ENCODE measurements around the gene THAP7. TPM values are rescaled to one million over a fixed set of nuclear protein-coding genes. Genes with fewer than 3 reads are reported as not detected.

The THAP7 gene
- total and polyA plus RNA-seq, 2 of the 4 experiments (the other 2 are of a cell fraction) = 14.2 to 19.8 TPM

DNA sequence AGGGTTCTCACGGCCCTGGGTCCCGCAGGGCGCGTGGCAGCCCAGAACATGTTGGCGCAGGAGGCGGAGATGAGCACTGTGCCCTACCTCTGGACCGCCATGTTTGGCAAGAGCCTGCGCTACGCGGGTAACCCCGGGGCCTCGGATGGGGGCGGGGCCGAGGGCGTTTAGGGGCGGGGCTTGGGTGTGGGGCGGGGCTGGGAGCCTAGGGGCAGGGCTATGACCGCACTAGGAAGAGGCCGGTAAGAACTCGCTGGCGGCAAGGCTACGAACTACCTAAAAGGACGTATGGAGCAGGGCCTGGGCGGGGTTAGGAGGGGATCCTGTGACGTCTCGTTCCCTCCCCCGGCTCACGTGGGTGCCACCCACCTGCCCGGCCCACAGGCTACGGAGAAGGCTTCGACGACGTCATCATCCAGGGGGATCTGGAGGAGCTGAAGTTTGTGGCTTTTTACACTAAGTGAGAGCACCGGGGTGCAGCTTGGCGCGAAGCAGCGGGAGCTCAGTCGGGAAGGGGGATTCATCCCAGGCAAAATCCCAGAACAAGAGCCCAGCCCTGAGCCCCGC, 22.6 kb downstream of the THAP7 start:
- H3K27me3 ChIP-seq (ENCODE audit: control insufficient read depth, insufficient read depth, low read length) = no peaks in the 10 kb centered on the region; the same call in 1 of the 2 replicates
- no TSS peak for BruUV-seq (replicated peaks)
- H3K4ac ChIP-seq (ENCODE audit: low read depth, low read length) = 0 out of 2 replicates have a peak overlapping the region, but pooled peaks have one; percentile 22
- WGBS, 2 experiments (ENCODE audit: extremely low coverage in 2 of 2, insufficient read length in 1 of 2) = 16% methylated on average over 6 of the region's 39 CpGs; no CpG with 5 or more reads in 1 of the 2 experiments
- no peak overlapping the region for H4K91ac ChIP-seq (ENCODE audit: insufficient read depth, low read depth, low read length)
- ATAC-seq (ENCODE audit: low read depth) = peak; percentile 40
- H2BK20ac ChIP-seq (ENCODE audit: low read depth, low read length) = no peak overlapping the region
- no peak overlapping the region for H3K18ac ChIP-seq (ENCODE audit: low read depth, low read length)
- H3K4me1 ChIP-seq (ENCODE audit: control insufficient read depth, insufficient read depth, low read length) = peaks cover 11% of the 10 kb centered on the region
- H3K9ac ChIP-seq (ENCODE audit: low read depth, low read length) = no peak overlapping the region
- H4K5ac ChIP-seq (ENCODE audit: low read depth, low read length) = no peak overlapping the region
- H2BK5ac ChIP-seq (ENCODE audit: low read depth, low read length, poor library complexity, severe bottlenecking) = no peak overlapping the region
- H3K4me3 ChIP-seq (ENCODE audit: insufficient read depth, low read depth, low read length) = peak overlapping the region; percentile 10; the same call in 1 of the 2 replicates
- H2BK120ac ChIP-seq (ENCODE audit: low read depth, low read length) = no peak overlapping the region
- peaks cover 28% of the 10 kb centered on the region for H3K9me1 ChIP-seq (ENCODE audit: insufficient read depth, low read length)
- in situ Hi-C loops (cut with MboI; ENCODE audit: low sequenced_read_pairs) (no loop called here), intact Hi-C loops (cut with micrococcal nuclease) (no loop called here), dilution Hi-C loops (cut with HindIII; ENCODE audit: low sequenced_read_pairs, unreplicated experiment) (no loop called here)
- H2AK9ac ChIP-seq (replicated peaks; ENCODE audit: low read depth, low read length, poor library complexity) = peak overlapping the region; percentile 5
- H4K8ac ChIP-seq (ENCODE audit: low read depth in 2 of 2, low read length in 2 of 2) = peak overlapping the region; percentile 23 to 28; a peak in 1 of 4 replicates
- H3K4me2 ChIP-seq (ENCODE audit: low read depth, low read length) = peak overlapping the region; percentile 27
- TF ChIP-seq USF2 (IDR thresholded peaks at IDR 0.05; ENCODE audit: low read depth, low read length) (peak; percentile 80), MAZ (IDR thresholded peaks at IDR 0.05; ENCODE audit: borderline replicate concordance, low read depth, low read length) (no peak)
- H4K20me1 ChIP-seq (ENCODE audit: insufficient read depth, low read length) = no peaks in the 10 kb centered on the region
- no peak overlapping the region for H3K56ac ChIP-seq (ENCODE audit: extremely low read depth, insufficient read depth, low read length)
- no peak overlapping the region for H2BK15ac ChIP-seq (ENCODE audit: low read depth, low read length)
- POLR2A ChIA-PET (ENCODE audit: unreplicated experiment) = no interaction called here
- DNase-seq = peak; percentile 67
- no peak overlapping the region for H3K23ac ChIP-seq (ENCODE audit: low read depth, low read length)
- H3K9me3 ChIP-seq (ENCODE audit: control insufficient read depth, insufficient read depth, low read length) = peaks cover 10% of the 10 kb centered on the region
- H3K14ac ChIP-seq (replicated peaks; ENCODE audit: low read depth, low read length) = no peak overlapping the region
- H2AK5ac ChIP-seq (ENCODE audit: low read depth, low read length) = no peak overlapping the region
- peaks cover 25 to 35% of the 10 kb centered on the region in 2 experiments for H3K79me1 ChIP-seq (ENCODE audit: low read depth in 1 of 2, low read length in 2 of 2)
- CTCF ChIA-PET = no interaction called here
- H2AFZ ChIP-seq (replicated peaks; ENCODE audit: low read length, poor library complexity) = peak overlapping the region; percentile 91
- H3K36me3 ChIP-seq (ENCODE audit: control insufficient read depth, insufficient read depth, low read length) = peaks cover 4% of the 10 kb centered on the region; the same call in 1 of the 2 replicates
- H3K27ac ChIP-seq (ENCODE audit: insufficient read depth, low read length) = no peak overlapping the region
